ENCODE results near the gene TPRG1. TPM values are rescaled to one million over a fixed set of nuclear protein-coding genes. Genes with fewer than 3 reads are reported as not detected.
A peak's percentile ranks its signal among the peaks of the same experiment; 100 is the strongest.

Gene TPRG1
- total and polyA plus RNA-seq, 5 donors = 2.1 to 5.2 (median 5.0) TPM

- WGBS = 90% methylated on average over 6 of the region's 6 CpGs
- DNase-seq (no peak), ATAC-seq (no peak)
- Histone ChIP-seq H3K4me1 (ENCODE audit: control insufficient read depth, insufficient read depth, low read length) (no peaks in the 10 kb centered on the region), H3K27ac (ENCODE audit: low read length) (no peak overlapping the region), H3K9me3 (ENCODE audit: control insufficient read depth, low read length) (no peaks in the 10 kb centered on the region), H3K27me3 (ENCODE audit: control insufficient read depth, insufficient read depth) (no peaks in the 10 kb centered on the region), H3K4me3 (ENCODE audit: low read length) (no peak overlapping the region)
- intact Hi-C loops (cut with DNase I) = no loop called here
Measured at GRCh38 chr3:189165092-189165612, 6.6 kb upstream of the TPRG1 start.

GRCh38 chr3:189166321-189166720, 5.5 kb upstream of the TPRG1 start:
- DNase-seq (no peak), ATAC-seq (no peak)
- no peak overlapping the region for H3K4me3 ChIP-seq (ENCODE audit: low read length)
- no peaks in the 10 kb centered on the region for H3K9me3 ChIP-seq (ENCODE audit: control insufficient read depth, low read length)
- intact Hi-C loops (cut with DNase I) = no loop called here
- H3K27me3 ChIP-seq (ENCODE audit: control insufficient read depth, insufficient read depth) = no peaks in the 10 kb centered on the region
- WGBS = 79% methylated on average over 5 of the region's 5 CpGs
- no peaks in the 10 kb centered on the region for H3K4me1 ChIP-seq (ENCODE audit: control insufficient read depth, insufficient read depth, low read length)
- H3K27ac ChIP-seq (ENCODE audit: low read length) = no peak overlapping the region

GRCh38 chr3:189167027-189167766, 4.6 kb upstream of the TPRG1 start:
- no peaks in the 10 kb centered on the region for H3K9me3 ChIP-seq (ENCODE audit: control insufficient read depth, low read length)
- DNase-seq (no peak), ATAC-seq (no peak)
- no peak overlapping the region for H3K4me3 ChIP-seq (ENCODE audit: low read length)
- WGBS = 86% methylated on average over 5 of the region's 5 CpGs
- intact Hi-C loops (cut with DNase I) = no loop called here
- H3K4me1 ChIP-seq (ENCODE audit: control insufficient read depth, insufficient read depth, low read length) = no peaks in the 10 kb centered on the region
- no peak overlapping the region for H3K27ac ChIP-seq (ENCODE audit: low read length)
- H3K27me3 ChIP-seq (ENCODE audit: control insufficient read depth, insufficient read depth) = no peaks in the 10 kb centered on the region

GRCh38 chr3:189168711-189169110, 3.1 kb upstream of the TPRG1 start:
- H3K27me3 ChIP-seq (ENCODE audit: control insufficient read depth, insufficient read depth) = no peaks in the 10 kb centered on the region
- 92% methylated on average over 1 of the region's 1 CpG for WGBS
- no peak for ATAC-seq
- H3K27ac ChIP-seq (ENCODE audit: low read length) = no peak overlapping the region
- H3K4me1 ChIP-seq (ENCODE audit: control insufficient read depth, insufficient read depth, low read length) = no peaks in the 10 kb centered on the region
- H3K9me3 ChIP-seq (ENCODE audit: control insufficient read depth, low read length) = no peaks in the 10 kb centered on the region
- H3K4me3 ChIP-seq (ENCODE audit: low read length) = no peak overlapping the region
- DNase-seq = no peak
- intact Hi-C loops (cut with DNase I) = no loop called here

GRCh38 chr3:189169728-189170127, 2.0 kb upstream of the TPRG1 start:
- Histone ChIP-seq H3K27me3 (ENCODE audit: control insufficient read depth, insufficient read depth) (no peaks in the 10 kb centered on the region), H3K9me3 (ENCODE audit: control insufficient read depth, low read length) (no peaks in the 10 kb centered on the region), H3K27ac (ENCODE audit: low read length) (no peak overlapping the region), H3K4me1 (ENCODE audit: control insufficient read depth, insufficient read depth, low read length) (no peaks in the 10 kb centered on the region), H3K4me3 (ENCODE audit: low read length) (no peak overlapping the region)
- intact Hi-C loops (cut with DNase I) = no loop called here
- no peak for DNase-seq
- ATAC-seq = no peak
- WGBS = 90% methylated on average over 6 of the region's 6 CpGs

- no peaks in the 10 kb centered on the region for H3K4me1 ChIP-seq (ENCODE audit: control insufficient read depth, insufficient read depth, low read length)
- no peaks in the 10 kb centered on the region for H3K27me3 ChIP-seq (ENCODE audit: control insufficient read depth, insufficient read depth)
- H3K9me3 ChIP-seq (ENCODE audit: control insufficient read depth, low read length) = no peaks in the 10 kb centered on the region
- no peak overlapping the region for H3K27ac ChIP-seq (ENCODE audit: low read length)
- DNase-seq (no peak), ATAC-seq (no peak)
- intact Hi-C loops (cut with DNase I) = no loop called here
- H3K4me3 ChIP-seq (ENCODE audit: low read length) = no peak overlapping the region
- WGBS = 49% methylated on average over 7 of the region's 7 CpGs
Measured at GRCh38 chr3:189170559-189170958, 1.2 kb upstream of the TPRG1 start.

GRCh38 chr3:189172668-189173419, 1.1 kb downstream of the TPRG1 start:
- no peak for ATAC-seq
- Histone ChIP-seq H3K4me3 (ENCODE audit: low read length) (no peak overlapping the region), H3K4me1 (ENCODE audit: control insufficient read depth, insufficient read depth, low read length) (no peaks in the 10 kb centered on the region), H3K27me3 (ENCODE audit: control insufficient read depth, insufficient read depth) (no peaks in the 10 kb centered on the region), H3K9me3 (ENCODE audit: control insufficient read depth, low read length) (no peaks in the 10 kb centered on the region), H3K27ac (ENCODE audit: low read length) (no peak overlapping the region)
- intact Hi-C loops (cut with DNase I) = no loop called here
- DNase-seq = no peak
- WGBS = 65% methylated on average over 8 of the region's 8 CpGs

GRCh38 chr3:189184566-189184965, 12.8 kb downstream of the TPRG1 start:
- no peak overlapping the region for H3K27ac ChIP-seq (ENCODE audit: low read length)
- H3K27me3 ChIP-seq (ENCODE audit: control insufficient read depth, insufficient read depth) = no peaks in the 10 kb centered on the region
- no peak for DNase-seq
- H3K4me1 ChIP-seq (ENCODE audit: control insufficient read depth, insufficient read depth, low read length) = no peaks in the 10 kb centered on the region
- no peak overlapping the region for H3K4me3 ChIP-seq (ENCODE audit: low read length)
- no peak for ATAC-seq
- 90% methylated on average over 7 of the region's 7 CpGs for WGBS
- no peaks in the 10 kb centered on the region for H3K9me3 ChIP-seq (ENCODE audit: control insufficient read depth, low read length)
- intact Hi-C loops (cut with DNase I) = no loop called here

GRCh38 chr3:189186101-189186500, 14.3 kb downstream of the TPRG1 start:
- DNase-seq (peak; percentile 58 to 68 (median 67)), ATAC-seq (peak; percentile 73 to 88)
- intact Hi-C loops (cut with DNase I) = no loop called here
- Histone ChIP-seq H3K9me3 (ENCODE audit: control insufficient read depth, low read length) (no peaks in the 10 kb centered on the region), H3K4me3 (ENCODE audit: low read length) (no peak overlapping the region), H3K27ac (ENCODE audit: low read length) (no peak overlapping the region), H3K4me1 (ENCODE audit: control insufficient read depth, insufficient read depth, low read length) (no peaks in the 10 kb centered on the region), H3K27me3 (ENCODE audit: control insufficient read depth, insufficient read depth) (no peaks in the 10 kb centered on the region)
- 46% methylated on average over 4 of the region's 4 CpGs for WGBS

GRCh38 chr3:189188466-189188865, 16.7 kb downstream of the TPRG1 start:
- Histone ChIP-seq H3K4me1 (ENCODE audit: control insufficient read depth, insufficient read depth, low read length) (no peaks in the 10 kb centered on the region), H3K27me3 (ENCODE audit: control insufficient read depth, insufficient read depth) (no peaks in the 10 kb centered on the region), H3K27ac (ENCODE audit: low read length) (peak overlapping the region; percentile 14), H3K9me3 (ENCODE audit: control insufficient read depth, low read length) (no peaks in the 10 kb centered on the region), H3K4me3 (ENCODE audit: low read length) (no peak overlapping the region)
- intact Hi-C loops (cut with DNase I) = no loop called here
- ATAC-seq (peak; percentile 90 to 93), DNase-seq (no peak)

GRCh38 chr3:189192725-189193124, 21.0 kb downstream of the TPRG1 start:
- Histone ChIP-seq H3K4me1 (ENCODE audit: control insufficient read depth, insufficient read depth, low read length) (no peaks in the 10 kb centered on the region), H3K27me3 (ENCODE audit: control insufficient read depth, insufficient read depth) (no peaks in the 10 kb centered on the region), H3K4me3 (ENCODE audit: low read length) (no peak overlapping the region), H3K27ac (ENCODE audit: low read length) (no peak overlapping the region), H3K9me3 (ENCODE audit: control insufficient read depth, low read length) (no peaks in the 10 kb centered on the region)
- DNase-seq = no peak
- intact Hi-C loops (cut with DNase I) = no loop called here
- no peak for ATAC-seq
